H9 (cell line): ENCODE results near the gene MRC2. TPM values are rescaled to one million over a fixed set of nuclear protein-coding genes. Genes with fewer than 3 reads are reported as not detected.
A peak's percentile ranks its signal among the peaks of the same experiment; 100 is the strongest.

Experiments
- DNase-seq: peaks from one replicate; pipeline ENCODE4 v3.0.0-alpha.2; 2017
- H2AFZ ChIP-seq: one replicate; pipeline ENCODE4 v1.6.1; 2013; ENCODE audit warnings: mild to moderate bottlenecking, low read length, control low read depth, moderate library complexity
- H2AK5ac ChIP-seq: 2 replicates; pipeline ENCODE4 v1.6.1; 2013; ENCODE audit warnings: low read length, control low read depth, mixed read lengths; ENCODE audit not compliant: insufficient read length
- H2BK120ac ChIP-seq: one replicate; pipeline ENCODE4 v1.6.1; 2013; ENCODE audit warnings: low read depth, mild to moderate bottlenecking, low read length, control low read depth, inconsistent platforms; ENCODE audit not compliant: poor library complexity, severe bottlenecking
- H2BK12ac ChIP-seq: 2 replicates; pipeline ENCODE4 v1.6.1; 2013; ENCODE audit warnings: low read length, control low read depth, mixed read lengths, low read depth; ENCODE audit not compliant: insufficient read length
- H2BK15ac ChIP-seq: 2 replicates; pipeline ENCODE4 v1.6.1; 2013; ENCODE audit warnings: low read depth, low read length, control low read depth
- H2BK20ac ChIP-seq: one replicate; pipeline ENCODE4 v1.6.1; 2013; ENCODE audit warnings: low read depth, mild to moderate bottlenecking, low read length, control low read depth, inconsistent platforms; ENCODE audit not compliant: poor library complexity, severe bottlenecking
- H2BK5ac ChIP-seq: 2 replicates; pipeline ENCODE4 v1.6.1; 2013; ENCODE audit warnings: low read length, control low read depth, mixed read lengths; ENCODE audit not compliant: insufficient read length
- H3K14ac ChIP-seq: 2 replicates; pipeline ENCODE4 v1.6.1; 2013; ENCODE audit warnings: low read length, control low read depth; ENCODE audit not compliant: insufficient read depth
- H3K18ac ChIP-seq: 2 replicates; pipeline ENCODE4 v1.6.1; 2013; ENCODE audit warnings: low read depth, mild to moderate bottlenecking, mixed read lengths, low read length, control low read depth; ENCODE audit not compliant: insufficient read length
- H3K23ac ChIP-seq: 2 replicates; pipeline ENCODE4 v1.6.1; 2013; ENCODE audit warnings: low read length, control low read depth, mixed read lengths, low read depth; ENCODE audit not compliant: insufficient read length
- H3K23me2 ChIP-seq: 2 replicates; pipeline ENCODE4 v1.6.1; 2013; ENCODE audit warnings: low read depth, mild to moderate bottlenecking, mixed read lengths, low read length, control low read depth; ENCODE audit not compliant: insufficient read length, poor library complexity, severe bottlenecking
- H3K27ac ChIP-seq: 2 replicates; pipeline ENCODE4 v1.5.1; 2013; ENCODE audit warnings: low read length, control low read depth, mixed read lengths, low read depth; ENCODE audit not compliant: insufficient read length
- H3K27me3 ChIP-seq: 2 replicates; pipeline ENCODE4 v1.6.1; 2013; ENCODE audit warnings: low read length, control low read depth, inconsistent platforms; ENCODE audit not compliant: insufficient read depth
- H3K4ac ChIP-seq: 2 replicates; pipeline ENCODE4 v1.6.1; 2013; ENCODE audit warnings: low read depth, mild to moderate bottlenecking, control low read depth, inconsistent platforms, low read length, moderate library complexity
- H3K4me1 ChIP-seq: 2 replicates; pipeline ENCODE4 v1.6.1; 2013; ENCODE audit warnings: low read length, control low read depth, inconsistent platforms; ENCODE audit not compliant: insufficient read depth
- H3K4me2 ChIP-seq: 2 replicates; pipeline ENCODE4 v1.6.1; 2013; ENCODE audit warnings: low read length, control low read depth, mixed read lengths; ENCODE audit not compliant: insufficient read length, insufficient read depth
- H3K56ac ChIP-seq: 2 replicates; pipeline ENCODE4 v1.6.1; 2013; ENCODE audit warnings: low read depth, mild to moderate bottlenecking, mixed read lengths, low read length, control low read depth; ENCODE audit not compliant: insufficient read length
- H3K79me1 ChIP-seq: 2 replicates; pipeline ENCODE4 v1.6.1; 2013; ENCODE audit warnings: low read depth, mild to moderate bottlenecking, moderate library complexity, low read length, control low read depth, inconsistent platforms; ENCODE audit not compliant: insufficient read depth, poor library complexity, severe bottlenecking
- H3K79me2 ChIP-seq: 2 replicates; pipeline ENCODE4 v1.6.1; 2013; ENCODE audit warnings: low read length, control low read depth, inconsistent platforms; ENCODE audit not compliant: insufficient read depth
- H3K9ac ChIP-seq: 2 replicates; pipeline ENCODE4 v1.6.1; 2013; ENCODE audit warnings: low read length, control low read depth, mixed read lengths; ENCODE audit not compliant: insufficient read length; ENCODE audit errors: extremely low read depth
- H3K9me3 ChIP-seq: one replicate; pipeline ENCODE4 v1.6.1; 2013; ENCODE audit warnings: low read depth, low read length, inconsistent platforms; ENCODE audit not compliant: control insufficient read depth
- H3T11ph ChIP-seq: one replicate; pipeline ENCODE4 v1.6.1; 2013; ENCODE audit warnings: mild to moderate bottlenecking, low read length, control low read depth, inconsistent platforms
- H4K20me1 ChIP-seq: one replicate; pipeline ENCODE4 v1.6.1; 2013; ENCODE audit not compliant: control insufficient read depth, insufficient read length, insufficient read depth
- H4K5ac ChIP-seq: 2 replicates; pipeline ENCODE4 v1.6.1; 2013; ENCODE audit warnings: low read depth, mild to moderate bottlenecking, mixed read lengths, low read length, control low read depth; ENCODE audit not compliant: insufficient read length
- H4K8ac ChIP-seq: replicated peaks from 2 replicates; pipeline ENCODE4 v1.6.1; 2013; ENCODE audit warnings: low read length, control low read depth, mixed read lengths, low read depth; ENCODE audit not compliant: insufficient read length
- H4K91ac ChIP-seq: 2 replicates; pipeline ENCODE4 v1.6.1; 2013; ENCODE audit warnings: low read depth, mild to moderate bottlenecking, moderate library complexity, mixed read lengths, low read length, control low read depth; ENCODE audit not compliant: insufficient read length
- H3K27ac Mint-ChIP-seq, 3 experiments: 2 replicates in 2 of 3; 3 replicates in 1 of 3; pipeline ENCODE4 v1.8.0; 2020 to 2021; ENCODE audit warnings: mixed read lengths in 3 of 3, mild to moderate bottlenecking in 1 of 3, moderate library complexity in 1 of 3
- H3K27me3 Mint-ChIP-seq: 2 replicates; pipeline ENCODE4 v1.8.0; 2021; ENCODE audit warnings: low read depth, mild to moderate bottlenecking, moderate library complexity, mixed read lengths
- H3K36me3 Mint-ChIP-seq, 3 experiments: 2 replicates in 2 of 3; 3 replicates in 1 of 3; pipeline ENCODE4 v1.8.0; 2020 to 2021; ENCODE audit warnings: low read depth in 3 of 3, mixed read lengths in 3 of 3; ENCODE audit not compliant: insufficient read depth in 1 of 3
- H3K4me1 Mint-ChIP-seq, 2 experiments: 2 replicates each; pipeline ENCODE4 v1.8.0; 2020; ENCODE audit warnings: mixed read lengths in 2 of 2
- H3K4me3 Mint-ChIP-seq, 2 experiments: 2 replicates in 1 of 2; 3 replicates in 1 of 2; pipeline ENCODE4 v1.8.0; 2020 to 2021; ENCODE audit warnings: mild to moderate bottlenecking in 2 of 2, mixed read lengths in 2 of 2, moderate library complexity in 1 of 2
- H3K9me3 Mint-ChIP-seq, 2 experiments: 2 replicates in 1 of 2; 3 replicates in 1 of 2; pipeline ENCODE4 v1.8.0; 2020; ENCODE audit warnings: mild to moderate bottlenecking in 2 of 2, mixed read lengths in 2 of 2, moderate library complexity in 1 of 2
- CTCF ChIP-seq: fragments of 200-600 bp; sonication (generic); conservative IDR thresholded peaks from 3 replicates; pipeline ENCODE4 v1.8.0; 2021; ENCODE audit warnings: antibody characterized with exemption, mild to moderate bottlenecking
- WGBS: extraction: QIAGEN DNeasy Blood & Tissue Kit; methylation state at CpG from one replicate; pipeline ENCODE4 v1.1.7; 2013; ENCODE audit warnings: missing lambda C conversion rate, low lambda C conversion rate, mixed read lengths; ENCODE audit not compliant: insufficient read length; ENCODE audit errors: extremely low coverage; 5-methylcytosine and 5-hydroxymethylcytosine counted together
- total RNA-seq: library from RNA; stranded (reverse); gene quantifications from 2 replicates; pipeline ENCODE4 v1.2.1, GENCODE V29; 2021

MRC2 gene
- total RNA-seq, 1 experiment from 2014 or later: 18.7 TPM

GRCh38 chr17:62599964-62600657 is 27.4 kb upstream of the MRC2 start:
- Mint-ChIP-seq H3K9me3 (peaks cover 2 to 10% of the 10 kb centered on the region in 2 experiments; a peak in 3 of 5 replicates), H3K4me3 (no peak overlapping the region), H3K4me1 (no peaks in the 10 kb centered on the region), H3K36me3 (peaks cover 32 to 78% (median 67%) of the 10 kb centered on the region in 3 experiments), H3K27me3 (no peaks in the 10 kb centered on the region), H3K27ac (peak overlapping the region in 2 of 3 experiments; percentile 24 to 46; a peak in 1 of 7 replicates)
- Histone ChIP-seq H4K20me1 (no peaks in the 10 kb centered on the region), H4K8ac (no peak overlapping the region), H3T11ph (no peak overlapping the region), H3K9ac (no peak overlapping the region), H3K79me2 (no peaks in the 10 kb centered on the region), H4K91ac (no peak overlapping the region), H3K4me1 (no peaks in the 10 kb centered on the region), H3K23me2 (no peaks in the 10 kb centered on the region), H2BK20ac (no peak overlapping the region), H3K56ac (no peak overlapping the region), H2AFZ (no peak overlapping the region), H2BK15ac (no peak overlapping the region), H3K79me1 (no peaks in the 10 kb centered on the region), H3K27ac (no peak overlapping the region), H3K14ac (no peak overlapping the region), H3K23ac (no peak overlapping the region), H2BK5ac (no peak overlapping the region), H2AK5ac (no peak overlapping the region), H4K5ac (no peak overlapping the region), H3K9me3 (no peaks in the 10 kb centered on the region), H2BK120ac (no peak overlapping the region), H2BK12ac (no peak overlapping the region), H3K4ac (no peak overlapping the region), H3K18ac (no peak overlapping the region), H3K4me2 (no peak overlapping the region), H3K27me3 (no peaks in the 10 kb centered on the region)
- no peak for DNase-seq
- no peak for TF ChIP-seq CTCF
- no CpG with 5 or more reads among the region's 6 CpGs for WGBS
